Breast epithelium (tissue), 3 donors: ENCODE data around the gene SPATA45.

Experiments
- POLR2A ChIP-seq: fragments of 450-650 bp; IDR thresholded peaks from one replicate; pipeline ENCODE4 v1.6.1; 2016; ENCODE audit warnings: antibody characterized with exemption, mild to moderate bottlenecking, moderate library complexity
- POLR2AphosphoS5 ChIP-seq, 3 donors: sonication (generic); formaldehyde crosslinking; IDR thresholded peaks; one replicate each; pipeline ENCODE4 v1.6.1; 2017; ENCODE audit warnings: antibody characterized with exemption in 3 of 3
- TF ChIP-seq, protein P1 (sequence below), 3 donors: fragments of 450-650 bp; IDR thresholded peaks; one replicate each; pipeline ENCODE4 v1.5.1; 2016 to 2017; ENCODE audit warnings: antibody characterized with exemption in 3 of 3, mild to moderate bottlenecking in 3 of 3, moderate library complexity in 3 of 3

DNA sequence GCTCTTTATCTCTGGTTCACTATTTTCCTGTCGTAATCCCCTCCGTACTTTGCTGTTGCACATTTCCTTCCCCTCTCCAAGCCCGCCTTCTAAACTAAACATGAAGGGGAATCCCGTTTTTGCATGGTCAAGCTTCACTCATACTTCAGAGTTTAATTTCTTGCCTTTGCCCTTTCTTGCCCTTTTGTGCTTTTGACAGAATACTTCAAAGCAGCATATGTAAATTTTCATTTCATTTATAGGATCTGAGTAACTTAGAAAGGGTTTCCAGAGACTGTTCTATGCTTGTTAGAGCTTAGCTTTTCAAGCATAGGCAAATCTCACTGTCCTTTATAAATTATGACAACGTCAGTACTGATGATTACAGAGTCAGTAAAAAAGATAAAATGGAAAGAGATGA, 27.7 kb downstream of the SPATA45 start:
- TF ChIP-seq POLR2A (no peak), POLR2AphosphoS5 (IDR thresholded peaks at IDR 0.05) (no peak)
- TF ChIP-seq, protein P1, sequence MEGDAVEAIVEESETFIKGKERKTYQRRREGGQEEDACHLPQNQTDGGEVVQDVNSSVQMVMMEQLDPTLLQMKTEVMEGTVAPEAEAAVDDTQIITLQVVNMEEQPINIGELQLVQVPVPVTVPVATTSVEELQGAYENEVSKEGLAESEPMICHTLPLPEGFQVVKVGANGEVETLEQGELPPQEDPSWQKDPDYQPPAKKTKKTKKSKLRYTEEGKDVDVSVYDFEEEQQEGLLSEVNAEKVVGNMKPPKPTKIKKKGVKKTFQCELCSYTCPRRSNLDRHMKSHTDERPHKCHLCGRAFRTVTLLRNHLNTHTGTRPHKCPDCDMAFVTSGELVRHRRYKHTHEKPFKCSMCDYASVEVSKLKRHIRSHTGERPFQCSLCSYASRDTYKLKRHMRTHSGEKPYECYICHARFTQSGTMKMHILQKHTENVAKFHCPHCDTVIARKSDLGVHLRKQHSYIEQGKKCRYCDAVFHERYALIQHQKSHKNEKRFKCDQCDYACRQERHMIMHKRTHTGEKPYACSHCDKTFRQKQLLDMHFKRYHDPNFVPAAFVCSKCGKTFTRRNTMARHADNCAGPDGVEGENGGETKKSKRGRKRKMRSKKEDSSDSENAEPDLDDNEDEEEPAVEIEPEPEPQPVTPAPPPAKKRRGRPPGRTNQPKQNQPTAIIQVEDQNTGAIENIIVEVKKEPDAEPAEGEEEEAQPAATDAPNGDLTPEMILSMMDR (IDR thresholded peaks at IDR 0.05) = no peak
